Endothelial cell of umbilical vein (primary cell): Measurements from ENCODE around the gene HRH2.

Source experiments
- CTCF ChIP-seq, 2 donors: IDR thresholded peaks; 1 replicate in 1 of 2; 2 replicates in 1 of 2; pipeline ENCODE4 v1.5.1; 2011; ENCODE audit warnings: low read length in 2 of 2, mild to moderate bottlenecking in 2 of 2, moderate library complexity in 2 of 2, control low read depth in 1 of 2, inconsistent platforms in 1 of 2, low read depth in 1 of 2; ENCODE audit not compliant: insufficient read depth in 1 of 2; ENCODE audit errors: extremely low read depth in 1 of 2
- EZH2 ChIP-seq: IDR thresholded peaks from 2 replicates; pipeline ENCODE4 v1.6.1; 2012; ENCODE audit warnings: borderline replicate concordance, low read depth, mild to moderate bottlenecking, moderate library complexity, low read length, inconsistent platforms; ENCODE audit not compliant: severe bottlenecking
- FOS ChIP-seq: IDR thresholded peaks from 2 replicates; pipeline ENCODE4 v1.6.1; 2011; ENCODE audit warnings: mild to moderate bottlenecking, low read length, moderate library complexity, borderline replicate concordance; ENCODE audit not compliant: insufficient read depth
- GATA2 ChIP-seq: IDR thresholded peaks from 2 replicates; pipeline ENCODE4 v1.7.0; 2011; ENCODE audit warnings: low read depth, mild to moderate bottlenecking, moderate library complexity, mixed read lengths, low read length; ENCODE audit not compliant: insufficient read length, insufficient read depth
- JUN ChIP-seq: IDR thresholded peaks from 2 replicates; pipeline ENCODE4 v1.6.1; 2011; ENCODE audit warnings: borderline replicate concordance, low read depth; ENCODE audit not compliant: insufficient read length, insufficient read depth
- MAX ChIP-seq: IDR thresholded peaks from 2 replicates; pipeline ENCODE4 v1.6.1; 2011; ENCODE audit not compliant: insufficient read depth, insufficient read length
- MYC ChIP-seq: IDR thresholded peaks from one replicate; pipeline ENCODE4 v1.6.1; 2011; ENCODE audit warnings: mild to moderate bottlenecking, low read depth, low read length
- POLR2A ChIP-seq: IDR thresholded peaks from 2 replicates; pipeline ENCODE4 v1.6.1; 2012; ENCODE audit warnings: low read depth, mild to moderate bottlenecking, control low read depth, low read length
- POLR2AphosphoS5 ChIP-seq: IDR thresholded peaks from 2 replicates; pipeline ENCODE4 v1.6.1; 2012; ENCODE audit warnings: low read depth, mild to moderate bottlenecking, control low read depth, low read length, moderate library complexity; ENCODE audit not compliant: insufficient read depth

GRCh38 chr5:175623088-175623487 lies 34.8 kb upstream of the HRH2 start:
- no peak for TF ChIP-seq CTCF (IDR thresholded peaks at IDR 0.05; ENCODE audit: extremely low read depth in 1 of 2, insufficient read depth in 1 of 2, low read depth in 1 of 2, low read length in 2 of 2)
- no peak for TF ChIP-seq EZH2
- no peak for TF ChIP-seq POLR2AphosphoS5
- TF ChIP-seq POLR2A: no peak
- TF ChIP-seq MYC: no peak
- no peak for TF ChIP-seq MAX
- TF ChIP-seq GATA2: no peak
- TF ChIP-seq JUN: no peak
- no peak for TF ChIP-seq FOS
